GM12878 (cell line): ENCODE data around the gene CATSPERZ. TPM values are rescaled to one million over a fixed set of nuclear protein-coding genes. Genes with fewer than 3 reads are reported as not detected.

Source experiments
- ATAC-seq: fragments of 200-7000 bp; cut with Tn5 transposase; 3 replicates; pipeline ENCODE4 v1.9.1; 2020; ENCODE audit warnings: mild to moderate bottlenecking, moderate library complexity
- BruUV-seq: library from RNA; stranded (reverse); fragments of 400-500 nt; replicated peaks from 2 replicates; lab custom pipeline; 2021; lab: Mats Ljungman, UMichigan
- CTCF ChIA-PET: fragments of 300-600 bp; sonication (Branson Sonifier 250); formaldehyde crosslinking; extraction: SDS; loops from one replicate; lab custom pipeline; 2021; ENCODE audit warnings: inconsistent platforms; lab: Yijun Ruan, JAX
- POLR2A ChIA-PET: fragments of 350-600 bp; formaldehyde crosslinking; extraction: SDS; loops from one replicate; lab custom pipeline; 2021; ENCODE audit warnings: inconsistent platforms; lab: Charles Lee
- RAD21 ChIA-PET: fragments of 300-600 bp; sonication (Branson Sonifier 250); formaldehyde crosslinking; loops from one replicate; lab custom pipeline; 2023; ENCODE audit warnings: antibody characterized with exemption; ENCODE audit not compliant: unreplicated experiment; lab: Charles Lee
- SMC1A ChIA-PET: fragments of 300-600 bp; sonication (Branson Sonifier 250); formaldehyde crosslinking; loops from one replicate; lab custom pipeline; 2023; ENCODE audit not compliant: unreplicated experiment, uncharacterized antibody; lab: Charles Lee
- DNase-seq: peaks from one replicate; pipeline ENCODE4 v3.0.0-alpha.2; 2011; ENCODE audit warnings: low read depth, low spot score
- FAIRE-seq: peaks from 3 replicates; lab custom pipeline; 2011; peaks lifted over from hg19 to GRCh38; lab: Jason Lieb, UNC
- H2AFZ ChIP-seq: 2 replicates; pipeline ENCODE4 v1.6.0; 2011; ENCODE audit warnings: low read depth, low read length, control low read depth; ENCODE audit not compliant: control insufficient read depth
- H3K27ac ChIP-seq: 2 replicates; pipeline ENCODE4 v1.5.1; 2011; ENCODE audit warnings: control low read depth; ENCODE audit not compliant: control insufficient read depth, insufficient read depth
- H3K27me3 ChIP-seq, 2 experiments: replicated peaks in 1 of 2; 2 replicates each; pipeline versions ENCODE4 v1.6.0 to v1.6.1; 2011; ENCODE audit warnings: low read length in 1 of 2; ENCODE audit not compliant: control insufficient read depth in 2 of 2, insufficient read depth in 2 of 2
- H3K36me3 ChIP-seq, 2 experiments: 2 replicates each; pipeline ENCODE4 v1.5.1; 2011; ENCODE audit warnings: low read length in 1 of 2; ENCODE audit not compliant: control insufficient read depth in 2 of 2, insufficient read depth in 2 of 2
- H3K4me1 ChIP-seq: 2 replicates; pipeline ENCODE4 v1.6.1; 2011; ENCODE audit warnings: mild to moderate bottlenecking, low read length, moderate library complexity, mixed read lengths; ENCODE audit not compliant: control insufficient read depth, insufficient read depth
- H3K4me2 ChIP-seq: 2 replicates; pipeline ENCODE4 v1.6.0; 2011; ENCODE audit warnings: control low read depth; ENCODE audit not compliant: control insufficient read depth, insufficient read depth
- H3K4me3 ChIP-seq: fragments of 200-600 bp; sonication (generic); 2 replicates; pipeline ENCODE4 v1.5.1; 2016
- H3K79me2 ChIP-seq: 2 replicates; pipeline ENCODE4 v1.6.0; 2011; ENCODE audit warnings: low read length; ENCODE audit not compliant: control insufficient read depth, insufficient read depth
- H3K9ac ChIP-seq: 2 replicates; pipeline ENCODE4 v1.8.0; 2011; ENCODE audit warnings: low read length, control low read depth, mixed read lengths; ENCODE audit not compliant: control insufficient read depth, insufficient read depth
- H3K9me3 ChIP-seq: replicated peaks from 3 replicates; pipeline ENCODE4 v1.5.1; 2011; ENCODE audit warnings: mild to moderate bottlenecking, low read length; ENCODE audit not compliant: control insufficient read depth, insufficient read depth
- H4K20me1 ChIP-seq: 2 replicates; pipeline ENCODE4 v1.6.0; 2011; ENCODE audit not compliant: control insufficient read depth, insufficient read depth
- CBX5 ChIP-seq: sonication (generic); IDR thresholded peaks from 2 replicates; pipeline ENCODE4 v1.6.1; 2016; ENCODE audit warnings: low read depth, moderate library complexity, mild to moderate bottlenecking, inconsistent platforms
- CREM ChIP-seq: IDR thresholded peaks from 2 replicates; pipeline ENCODE4 v1.6.1; 2014; ENCODE audit warnings: antibody characterized with exemption, low read depth
- DPF2 ChIP-seq: fragments of 450-650 bp; IDR thresholded peaks from 2 replicates; pipeline ENCODE4 v1.6.1; 2017; ENCODE audit warnings: mild to moderate bottlenecking
- EP300 ChIP-seq, 2 experiments: fragments of 150-350 bp in 1 of 2; IDR thresholded peaks; 2 replicates each; pipeline ENCODE4 v1.6.1; 2011 to 2012; ENCODE audit warnings: low read depth in 2 of 2, low read length in 2 of 2, borderline replicate concordance in 1 of 2, improper control_type of control experiment in 1 of 2, inconsistent platforms in 1 of 2; ENCODE audit not compliant: control insufficient read depth in 1 of 2
- ETV6 ChIP-seq, 2 experiments: fragments of 450-650 bp in 1 of 2; IDR thresholded peaks in 1 of 2; conservative IDR thresholded peaks in 1 of 2; 2 replicates each; pipeline ENCODE4 v1.6.1; 2014; ENCODE audit warnings: antibody characterized with exemption in 1 of 2, borderline replicate concordance in 1 of 2, low read depth in 1 of 2, mild to moderate bottlenecking in 1 of 2, moderate library complexity in 1 of 2
- JUNB ChIP-seq: IDR thresholded peaks from 2 replicates; pipeline ENCODE4 v1.6.1; 2016; ENCODE audit warnings: antibody characterized with exemption, mild to moderate bottlenecking
- MTA3 ChIP-seq: IDR thresholded peaks from 2 replicates; pipeline ENCODE4 v1.6.1; 2012; ENCODE audit warnings: low read length, inconsistent platforms, borderline replicate concordance
- POLR2AphosphoS2 ChIP-seq: IDR thresholded peaks from 2 replicates; pipeline ENCODE4 v1.6.1; 2011; ENCODE audit warnings: low read depth, mild to moderate bottlenecking, low read length, improper control_type of control experiment, moderate library complexity
- POU2F2 ChIP-seq: IDR thresholded peaks from 3 replicates; pipeline ENCODE4 v1.6.1; 2011; ENCODE audit warnings: low read depth, mild to moderate bottlenecking, low read length, borderline replicate concordance
- SREBF1 ChIP-seq: IDR thresholded peaks from 2 replicates; pipeline ENCODE4 v1.6.1; 2012; ENCODE audit warnings: mild to moderate bottlenecking, low read length
- SREBF2 ChIP-seq: IDR thresholded peaks from 2 replicates; pipeline ENCODE4 v1.6.1; 2012; ENCODE audit warnings: mild to moderate bottlenecking, low read length
- SRF ChIP-seq, 2 experiments: IDR thresholded peaks; 2 replicates each; pipeline ENCODE4 v1.6.1; 2011; ENCODE audit warnings: low read depth in 2 of 2, low read length in 2 of 2, mild to moderate bottlenecking in 1 of 2, moderate library complexity in 1 of 2
- TCF7 ChIP-seq: IDR thresholded peaks from 2 replicates; pipeline ENCODE4 v1.6.1; 2014; ENCODE audit warnings: antibody characterized with exemption, borderline replicate concordance
- WRNIP1 ChIP-seq: IDR thresholded peaks from 2 replicates; pipeline ENCODE4 v1.6.1; 2011; ENCODE audit warnings: low read depth, low read length, improper control_type of control experiment, borderline replicate concordance
- YBX1 ChIP-seq: fragments of 450-650 bp; IDR thresholded peaks from 2 replicates; pipeline ENCODE4 v1.6.1; 2016; ENCODE audit warnings: antibody characterized with exemption
- WGBS: methylation state at CpG from one replicate; pipeline ENCODE4 v1.1.6; 2016; ENCODE audit warnings: low lambda C conversion rate; ENCODE audit not compliant: insufficient replicate concordance, insufficient coverage; ENCODE audit errors: missing lambda C conversion rate; 5-methylcytosine and 5-hydroxymethylcytosine counted together
- in situ Hi-C: fragments of 300-500 bp; cut with MboI; formaldehyde crosslinking; loops from 9 replicates; pipeline ENCODE4 v1.14.3; 2018; ENCODE audit warnings: mixed read lengths
- intact Hi-C: fragments of 100-400 bp; cut with micrococcal nuclease; formaldehyde crosslinking; loops from one replicate; pipeline ENCODE4 v1.14.2; 2022; ENCODE audit not compliant: unreplicated experiment
- polyA plus RNA-seq, 11 experiments: library from polyadenylated mRNA; depleted of rRNA in 4 of 11; unstranded in 6 of 11; stranded (reverse) in 5 of 11; fragments of >200 nt; fragmentation: Nextera tagmentation in 4 of 11; fragmentation: Illumina TruSeq in 1 of 11; extraction: Ambion mirVana in 4 of 11; extraction: Trizol in 1 of 11; gene quantifications; 1 replicate in 1 of 11; 2 replicates in 10 of 11; pipeline versions ENCODE4 v1.2.1 to v1.2.3, GENCODE V29; 2011 to 2016; ENCODE audit warnings: inconsistent platforms in 2 of 11, missing spikeins in 2 of 11, low read depth in 1 of 11
- total RNA-seq, 4 experiments: library from RNA; depleted of rRNA in 3 of 4; stranded (reverse); fragments of >200 nt in 3 of 4; fragmentation: Illumina TruSeq in 1 of 4; extraction: Trizol in 1 of 4; gene quantifications; 2 replicates each; pipeline versions ENCODE4 v1.2.1 to v1.2.3, GENCODE V29; 2013 to 2021
- TF ChIP-seq, protein P1 (sequence below): fragments of 450-650 bp; IDR thresholded peaks from 2 replicates; pipeline ENCODE4 v1.6.1; 2017; ENCODE audit warnings: mild to moderate bottlenecking
- TF ChIP-seq, protein P2 (sequence below): fragments of 450-650 bp; formaldehyde crosslinking; IDR thresholded peaks from 2 replicates; pipeline ENCODE4 v1.4.0; 2022; ENCODE audit warnings: mild to moderate bottlenecking, moderate library complexity
- TF ChIP-seq, protein P3 (sequence below): fragments of 450-650 bp; IDR thresholded peaks from 2 replicates; pipeline ENCODE4 v1.6.1; 2017; ENCODE audit warnings: antibody characterized with exemption, mild to moderate bottlenecking, moderate library complexity

The CATSPERZ gene
- total and polyA plus RNA-seq, 10 of the 15 experiments (the other 5 are each of a cell fraction or from before 2014, with no cell fraction given) = 0.12 to 0.31 TPM; not detected in 8

DNA sequence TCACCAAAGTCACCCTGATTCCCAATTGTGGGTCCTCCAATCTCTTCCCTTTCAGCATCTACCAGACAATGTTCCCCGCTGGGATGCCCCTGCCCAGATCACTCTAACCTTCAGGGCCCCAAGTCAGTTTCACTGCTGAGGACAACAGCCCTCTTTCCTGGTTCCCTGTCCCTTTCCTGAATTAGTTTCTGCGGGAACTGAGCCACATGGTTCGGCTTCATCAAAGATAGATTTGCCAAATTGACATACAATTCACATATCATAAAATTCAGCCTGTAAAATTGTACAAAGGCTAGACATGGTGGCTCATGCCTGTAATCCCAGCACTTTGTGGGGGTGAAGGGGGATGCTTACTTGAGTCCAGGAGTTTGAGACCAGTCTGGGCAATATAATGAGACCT lies 27.8 kb downstream of the CATSPERZ start:
- ChIA-PET SMC1A (no interaction called here), POLR2A (interaction anchor here (0.5 to 1.2 kb wide), 4 partner anchors 10 to 85 kb away, joined by 3 to 7 read pairs (median 4); partner anchors contain the start of gene PRDX5), CTCF (interaction anchor here (1.3 to 1.4 kb wide), 3 partner anchors 23 to 27 kb away, joined by 4 to 6 read pairs (median 5); no protein-coding TSS in a partner anchor), RAD21 (interaction anchor here (1.1 kb wide), 1 partner anchor 10 kb away, joined by 4 read pairs; the partner anchor contains the start of gene PRDX5)
- H4K20me1 ChIP-seq = no peaks in the 10 kb centered on the region
- ATAC-seq (no peak), FAIRE-seq (no peak), DNase-seq (no peak)
- H3K4me3 ChIP-seq = no peak overlapping the region
- no peak overlapping the region for H2AFZ ChIP-seq
- H3K79me2 ChIP-seq = no peaks in the 10 kb centered on the region
- H3K27me3 ChIP-seq = no peaks in the 10 kb centered on the region
- H3K9me3 ChIP-seq = no peaks in the 10 kb centered on the region; the same call in 2 of the 3 replicates
- 94% methylated on average over 3 of the region's 3 CpGs for WGBS
- intact Hi-C loops (no loop called here), in situ Hi-C loops (no loop called here)
- H3K36me3 ChIP-seq = no peaks in the 10 kb centered on the region
- H3K4me1 ChIP-seq = peaks cover 12% of the 10 kb centered on the region
- H3K4me2 ChIP-seq = no peak overlapping the region
- BruUV-seq = no TSS peak
- H3K9ac ChIP-seq = no peak overlapping the region
- no peak overlapping the region for H3K27ac ChIP-seq
- TF ChIP-seq CREM (no peak), JUNB (no peak), SRF (IDR thresholded peaks at IDR 0.05; ENCODE audit: low read depth in 2 of 2, low read length in 2 of 2) (no peak), DPF2 (no peak), MTA3 (no peak), CBX5 (no peak), WRNIP1 (no peak), SREBF1 (no peak), EP300 (IDR thresholded peaks at IDR 0.05; ENCODE audit: borderline replicate concordance in 1 of 2, control insufficient read depth in 1 of 2, low read depth in 2 of 2, low read length in 2 of 2) (no peak), TCF7 (no peak), ETV6 (conservative IDR thresholded peaks at IDR 0.05 in 1 of 2, IDR thresholded peaks at IDR 0.05 in 1 of 2; ENCODE audit: borderline replicate concordance in 1 of 2, low read depth in 1 of 2) (no peak), POU2F2 (no peak), YBX1 (no peak), POLR2AphosphoS2 (no peak), SREBF2 (no peak)
- TF ChIP-seq, protein P1, sequence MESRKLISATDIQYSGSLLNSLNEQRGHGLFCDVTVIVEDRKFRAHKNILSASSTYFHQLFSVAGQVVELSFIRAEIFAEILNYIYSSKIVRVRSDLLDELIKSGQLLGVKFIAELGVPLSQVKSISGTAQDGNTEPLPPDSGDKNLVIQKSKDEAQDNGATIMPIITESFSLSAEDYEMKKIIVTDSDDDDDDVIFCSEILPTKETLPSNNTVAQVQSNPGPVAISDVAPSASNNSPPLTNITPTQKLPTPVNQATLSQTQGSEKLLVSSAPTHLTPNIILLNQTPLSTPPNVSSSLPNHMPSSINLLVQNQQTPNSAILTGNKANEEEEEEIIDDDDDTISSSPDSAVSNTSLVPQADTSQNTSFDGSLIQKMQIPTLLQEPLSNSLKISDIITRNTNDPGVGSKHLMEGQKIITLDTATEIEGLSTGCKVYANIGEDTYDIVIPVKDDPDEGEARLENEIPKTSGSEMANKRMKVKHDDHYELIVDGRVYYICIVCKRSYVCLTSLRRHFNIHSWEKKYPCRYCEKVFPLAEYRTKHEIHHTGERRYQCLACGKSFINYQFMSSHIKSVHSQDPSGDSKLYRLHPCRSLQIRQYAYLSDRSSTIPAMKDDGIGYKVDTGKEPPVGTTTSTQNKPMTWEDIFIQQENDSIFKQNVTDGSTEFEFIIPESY = no peak
- TF ChIP-seq, protein P2, sequence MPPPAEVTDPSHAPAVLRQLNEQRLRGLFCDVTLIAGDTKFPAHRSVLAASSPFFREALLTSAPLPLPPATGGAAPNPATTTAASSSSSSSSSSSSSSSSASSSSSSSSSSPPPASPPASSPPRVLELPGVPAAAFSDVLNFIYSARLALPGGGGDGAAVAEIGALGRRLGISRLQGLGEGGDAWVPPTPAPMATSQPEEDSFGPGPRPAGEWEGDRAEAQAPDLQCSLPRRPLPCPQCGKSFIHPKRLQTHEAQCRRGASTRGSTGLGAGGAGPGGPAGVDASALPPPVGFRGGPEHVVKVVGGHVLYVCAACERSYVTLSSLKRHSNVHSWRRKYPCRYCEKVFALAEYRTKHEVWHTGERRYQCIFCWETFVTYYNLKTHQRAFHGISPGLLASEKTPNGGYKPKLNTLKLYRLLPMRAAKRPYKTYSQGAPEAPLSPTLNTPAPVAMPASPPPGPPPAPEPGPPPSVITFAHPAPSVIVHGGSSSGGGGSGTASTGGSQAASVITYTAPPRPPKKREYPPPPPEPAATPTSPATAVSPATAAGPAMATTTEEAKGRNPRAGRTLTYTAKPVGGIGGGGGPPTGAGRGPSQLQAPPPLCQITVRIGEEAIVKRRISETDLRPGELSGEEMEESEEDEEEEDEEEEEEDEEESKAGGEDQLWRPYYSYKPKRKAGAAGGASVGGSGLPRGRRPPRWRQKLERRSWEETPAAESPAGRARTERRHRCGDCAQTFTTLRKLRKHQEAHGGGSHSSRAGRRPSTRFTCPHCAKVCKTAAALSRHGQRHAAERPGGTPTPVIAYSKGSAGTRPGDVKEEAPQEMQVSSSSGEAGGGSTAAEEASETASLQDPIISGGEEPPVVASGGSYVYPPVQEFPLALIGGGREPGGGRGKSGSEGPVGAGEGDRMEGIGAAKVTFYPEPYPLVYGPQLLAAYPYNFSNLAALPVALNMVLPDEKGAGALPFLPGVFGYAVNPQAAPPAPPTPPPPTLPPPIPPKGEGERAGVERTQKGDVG (CRISPR knock-in tag) = no peak
- TF ChIP-seq, protein P3, sequence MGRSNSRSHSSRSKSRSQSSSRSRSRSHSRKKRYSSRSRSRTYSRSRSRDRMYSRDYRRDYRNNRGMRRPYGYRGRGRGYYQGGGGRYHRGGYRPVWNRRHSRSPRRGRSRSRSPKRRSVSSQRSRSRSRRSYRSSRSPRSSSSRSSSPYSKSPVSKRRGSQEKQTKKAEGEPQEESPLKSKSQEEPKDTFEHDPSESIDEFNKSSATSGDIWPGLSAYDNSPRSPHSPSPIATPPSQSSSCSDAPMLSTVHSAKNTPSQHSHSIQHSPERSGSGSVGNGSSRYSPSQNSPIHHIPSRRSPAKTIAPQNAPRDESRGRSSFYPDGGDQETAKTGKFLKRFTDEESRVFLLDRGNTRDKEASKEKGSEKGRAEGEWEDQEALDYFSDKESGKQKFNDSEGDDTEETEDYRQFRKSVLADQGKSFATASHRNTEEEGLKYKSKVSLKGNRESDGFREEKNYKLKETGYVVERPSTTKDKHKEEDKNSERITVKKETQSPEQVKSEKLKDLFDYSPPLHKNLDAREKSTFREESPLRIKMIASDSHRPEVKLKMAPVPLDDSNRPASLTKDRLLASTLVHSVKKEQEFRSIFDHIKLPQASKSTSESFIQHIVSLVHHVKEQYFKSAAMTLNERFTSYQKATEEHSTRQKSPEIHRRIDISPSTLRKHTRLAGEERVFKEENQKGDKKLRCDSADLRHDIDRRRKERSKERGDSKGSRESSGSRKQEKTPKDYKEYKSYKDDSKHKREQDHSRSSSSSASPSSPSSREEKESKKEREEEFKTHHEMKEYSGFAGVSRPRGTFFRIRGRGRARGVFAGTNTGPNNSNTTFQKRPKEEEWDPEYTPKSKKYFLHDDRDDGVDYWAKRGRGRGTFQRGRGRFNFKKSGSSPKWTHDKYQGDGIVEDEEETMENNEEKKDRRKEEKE = no peak
